Fibroblast of skin of right biceps (primary cell): ENCODE results near the gene GGACT.
A peak's percentile ranks its signal among the peaks of the same experiment; 100 is the strongest.
"Not testable (repeated sequence)": the region's sequence is repeated elsewhere in the genome, so short reads cannot be mapped to it uniquely, and the experiment has no call there.

Experiments used
- DNase-seq: peaks from one replicate; pipeline ENCODE4 v3.0.0-alpha.2; 2013

The GGACT gene

GRCh38 chr13:100588331-100589177, at the start of gene GGACT:
Gene GGACT (minus strand): TSS chr13:100588789. CDS start chr13:100532591, 56,198 bp downstream.
- DNase-seq, result peak; percentile 70

GRCh38 chr13:100637796-100638195, 49.2 kb upstream of the GGACT start:
- no peak for DNase-seq

GRCh38 chr13:100637380-100637779, 48.8 kb upstream of the GGACT start:
- DNase-seq, result no peak

- DNase-seq, result no peak
These were observed 47.9 kb upstream of the GGACT start for GRCh38 chr13:100636441-100636840.

- DNase-seq, result no peak
These were observed 47.4 kb upstream of the GGACT start for GRCh38 chr13:100636004-100636403.

- DNase-seq, result no peak
These were observed 46.1 kb upstream of the GGACT start for GRCh38 chr13:100634696-100635095.

- DNase-seq, result peak; percentile 88
These were observed 44.9 kb upstream of the GGACT start for GRCh38 chr13:100633461-100633860.

GRCh38 chr13:100630555-100630954, 42.0 kb upstream of the GGACT start:
- no peak for DNase-seq

- DNase-seq, result no peak
These were observed 38.5 kb upstream of the GGACT start for GRCh38 chr13:100627120-100627519.

- DNase-seq, result no peak
These were observed 36.9 kb upstream of the GGACT start for GRCh38 chr13:100625447-100625846.

GRCh38 chr13:100620792-100621191, 32.2 kb upstream of the GGACT start:
- DNase-seq, result no peak

- no peak for DNase-seq
These were observed 31.4 kb upstream of the GGACT start for GRCh38 chr13:100619940-100620339.

- DNase-seq, result not testable (repeated sequence)
These were observed 30.3 kb upstream of the GGACT start for GRCh38 chr13:100618897-100619296.

GRCh38 chr13:100613031-100613430, 24.4 kb upstream of the GGACT start:
- no peak for DNase-seq

GRCh38 chr13:100611678-100612492, 23.3 kb upstream of the GGACT start:
- DNase-seq, result no peak

GRCh38 chr13:100610391-100611347, 22.1 kb upstream of the GGACT start:
- DNase-seq, result no peak

GRCh38 chr13:100608906-100609305, 20.3 kb upstream of the GGACT start:
- peak; percentile 8 for DNase-seq

GRCh38 chr13:100608489-100608888, 19.9 kb upstream of the GGACT start:
- DNase-seq, result no peak

- DNase-seq, result no peak
These were observed 16.5 kb upstream of the GGACT start for GRCh38 chr13:100604918-100605710.

- no peak for DNase-seq
These were observed 14.0 kb upstream of the GGACT start for GRCh38 chr13:100602493-100603111.

GRCh38 chr13:100601716-100602115, 13.1 kb upstream of the GGACT start:
- no peak for DNase-seq
